Cerebellar cortex (tissue), 1 donor: ENCODE data around the gene TMEM219.
"Not testable (repeated sequence)": the region's sequence is repeated elsewhere in the genome, so short reads cannot be mapped to it uniquely, and the experiment has no call there.

Experiments
- DNase-seq: peaks from one replicate; pipeline ENCODE4 v3.0.0-alpha.2; 2015; ENCODE audit warnings: low spot score

Gene TMEM219

GRCh38 chr16:29951625-29952365 is 10.1 kb upstream of the TMEM219 start:
- no peak for DNase-seq

GRCh38 chr16:29958756-29959155 is 3.1 kb upstream of the TMEM219 start:
- no peak for DNase-seq

GRCh38 chr16:29959293-29959692 is 2.6 kb upstream of the TMEM219 start:
- DNase-seq, result no peak

GRCh38 chr16:29959821-29960220 is 2.1 kb upstream of the TMEM219 start:
- DNase-seq, result not testable (repeated sequence)

GRCh38 chr16:29961127-29961478 is 776 bp upstream of the TMEM219 start:
- peak; percentile 30 for DNase-seq

- peak; percentile 33 for DNase-seq
Observed at GRCh38 chr16:29962344-29962994, 590 bp downstream of the TMEM219 start.

GRCh38 chr16:29963021-29963743 is 1.3 kb downstream of the TMEM219 start:
- DNase-seq, result no peak

- no peak for DNase-seq
Observed at GRCh38 chr16:29968205-29968604, 6.3 kb downstream of the TMEM219 start.

- DNase-seq, result no peak
Observed at GRCh38 chr16:29971304-29971703, 9.4 kb downstream of the TMEM219 start.

- DNase-seq, result no peak
Observed at GRCh38 chr16:29972500-29972899, 10.6 kb downstream of the TMEM219 start.

GRCh38 chr16:29972992-29973383 is 11.1 kb downstream of the TMEM219 start:
- DNase-seq, result no peak

- DNase-seq, result peak; percentile 99
Observed at GRCh38 chr16:29973384-29974246, 11.7 kb downstream of the TMEM219 start, which contains the start of gene TAOK2. Gene TAOK2 (plus strand): TSS chr16:29973868. CDS start chr16:29977773, 3,905 bp downstream.

GRCh38 chr16:29974291-29975133 is 12.6 kb downstream of the TMEM219 start:
- DNase-seq, result no peak

- no peak for DNase-seq
Observed at GRCh38 chr16:29975134-29975538, 13.3 kb downstream of the TMEM219 start.

- no peak for DNase-seq
Observed at GRCh38 chr16:29975811-29976511, 14.1 kb downstream of the TMEM219 start.

- no peak for DNase-seq
Observed at GRCh38 chr16:29977063-29977825, 15.4 kb downstream of the TMEM219 start.

GRCh38 chr16:29978081-29978480 is 16.2 kb downstream of the TMEM219 start:
- DNase-seq, result no peak

GRCh38 chr16:29978564-29979270 is 16.8 kb downstream of the TMEM219 start:
- DNase-seq, result no peak
